Measurements from ENCODE around the gene FOXP2. TPM values are rescaled to one million over a fixed set of nuclear protein-coding genes. Genes with fewer than 3 reads are reported as not detected.

FOXP2 gene
- total RNA-seq, 3 donors from 2014 or later (not counting 1 experiment from before 2014, with no cell fraction given), result not detected

GRCh38 chr7:114519240-114519639 lies 104.6 kb downstream of the FOXP2 start:
- Mint-ChIP-seq H3K4me3 (no peak overlapping the region), H3K27ac (no peak overlapping the region), H3K9me3 (peaks cover 0 to 17% of the 10 kb centered on the region in 2 donors), H3K4me1 (no peaks in the 10 kb centered on the region), H3K36me3 (no peaks in the 10 kb centered on the region), H3K27me3 (ENCODE audit: low read depth in 2 of 2) (no peaks in the 10 kb centered on the region)
- no peak overlapping the region for H3K4me3 ChIP-seq (ENCODE audit: low read length)
- H3K27me3 ChIP-seq (ENCODE audit: control insufficient read depth, insufficient read depth, low read length), result no peaks in the 10 kb centered on the region
- intact Hi-C loops (cut with micrococcal nuclease), result no loop called here
- H3K36me3 ChIP-seq (ENCODE audit: control insufficient read depth, insufficient read depth, low read length), result no peaks in the 10 kb centered on the region
- no peaks in the 10 kb centered on the region for H3K9me3 ChIP-seq (ENCODE audit: control insufficient read depth, insufficient read depth, low read length)
- no peak for ATAC-seq
- H3K27ac ChIP-seq (ENCODE audit: low read length), result no peak overlapping the region
- TF ChIP-seq, protein P1, sequence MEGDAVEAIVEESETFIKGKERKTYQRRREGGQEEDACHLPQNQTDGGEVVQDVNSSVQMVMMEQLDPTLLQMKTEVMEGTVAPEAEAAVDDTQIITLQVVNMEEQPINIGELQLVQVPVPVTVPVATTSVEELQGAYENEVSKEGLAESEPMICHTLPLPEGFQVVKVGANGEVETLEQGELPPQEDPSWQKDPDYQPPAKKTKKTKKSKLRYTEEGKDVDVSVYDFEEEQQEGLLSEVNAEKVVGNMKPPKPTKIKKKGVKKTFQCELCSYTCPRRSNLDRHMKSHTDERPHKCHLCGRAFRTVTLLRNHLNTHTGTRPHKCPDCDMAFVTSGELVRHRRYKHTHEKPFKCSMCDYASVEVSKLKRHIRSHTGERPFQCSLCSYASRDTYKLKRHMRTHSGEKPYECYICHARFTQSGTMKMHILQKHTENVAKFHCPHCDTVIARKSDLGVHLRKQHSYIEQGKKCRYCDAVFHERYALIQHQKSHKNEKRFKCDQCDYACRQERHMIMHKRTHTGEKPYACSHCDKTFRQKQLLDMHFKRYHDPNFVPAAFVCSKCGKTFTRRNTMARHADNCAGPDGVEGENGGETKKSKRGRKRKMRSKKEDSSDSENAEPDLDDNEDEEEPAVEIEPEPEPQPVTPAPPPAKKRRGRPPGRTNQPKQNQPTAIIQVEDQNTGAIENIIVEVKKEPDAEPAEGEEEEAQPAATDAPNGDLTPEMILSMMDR (IDR thresholded peaks at IDR 0.05), result no peak
- DNase-seq, result no peak
- 64% methylated on average over 1 of the region's 1 CpG for WGBS (ENCODE audit: insufficient coverage)
- no peaks in the 10 kb centered on the region for H3K4me1 ChIP-seq (ENCODE audit: control insufficient read depth, insufficient read depth, low read length)

DNA sequence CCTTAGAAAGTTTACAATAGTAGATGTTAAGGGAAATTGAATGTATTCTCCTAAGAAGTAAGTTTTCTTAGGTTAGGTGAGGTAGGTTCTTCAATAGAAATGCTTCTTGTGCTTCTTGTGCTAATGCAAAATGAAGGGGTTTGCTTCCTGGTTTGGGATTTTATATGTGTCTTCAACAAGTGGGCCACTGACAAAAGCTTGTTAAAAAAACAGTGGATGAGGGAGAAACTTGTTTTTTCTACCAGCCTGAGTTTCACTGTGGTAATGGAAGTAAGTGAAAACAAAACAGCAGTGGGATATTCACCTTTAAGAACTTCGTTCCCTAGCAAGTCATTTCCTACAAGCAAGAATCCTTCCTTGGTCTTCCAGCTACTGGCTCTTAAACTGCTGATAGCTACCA lies 107.5 kb downstream of the FOXP2 start:
- no CpG with 5 or more reads among the region's 1 CpG for whole genome bisulfite sequencing (ENCODE audit: insufficient coverage)
- no peaks in the 10 kb centered on the region for H3K9me3 ChIP-seq (ENCODE audit: control insufficient read depth, insufficient read depth, low read length)
- intact Hi-C loops (cut with micrococcal nuclease), result loop anchor here (10.0 kb wide), 1 partner anchor 63 kb away; no protein-coding TSS in a partner anchor
- ATAC-seq, result no peak
- TF ChIP-seq, protein P1 (IDR thresholded peaks at IDR 0.05), result no peak
- no peaks in the 10 kb centered on the region for H3K36me3 ChIP-seq (ENCODE audit: control insufficient read depth, insufficient read depth, low read length)
- no peak overlapping the region for H3K27ac ChIP-seq (ENCODE audit: low read length)
- Mint-ChIP-seq H3K27me3 (ENCODE audit: low read depth in 2 of 2) (no peaks in the 10 kb centered on the region), H3K4me3 (no peak overlapping the region), H3K4me1 (no peaks in the 10 kb centered on the region), H3K36me3 (no peaks in the 10 kb centered on the region), H3K9me3 (peaks cover 3 to 13% of the 10 kb centered on the region in 2 donors), H3K27ac (no peak overlapping the region)
- H3K4me1 ChIP-seq (ENCODE audit: control insufficient read depth, insufficient read depth, low read length), result no peaks in the 10 kb centered on the region
- DNase-seq, result no peak
- no peaks in the 10 kb centered on the region for H3K27me3 ChIP-seq (ENCODE audit: control insufficient read depth, insufficient read depth, low read length)
- no peak overlapping the region for H3K4me3 ChIP-seq (ENCODE audit: low read length)

DNA sequence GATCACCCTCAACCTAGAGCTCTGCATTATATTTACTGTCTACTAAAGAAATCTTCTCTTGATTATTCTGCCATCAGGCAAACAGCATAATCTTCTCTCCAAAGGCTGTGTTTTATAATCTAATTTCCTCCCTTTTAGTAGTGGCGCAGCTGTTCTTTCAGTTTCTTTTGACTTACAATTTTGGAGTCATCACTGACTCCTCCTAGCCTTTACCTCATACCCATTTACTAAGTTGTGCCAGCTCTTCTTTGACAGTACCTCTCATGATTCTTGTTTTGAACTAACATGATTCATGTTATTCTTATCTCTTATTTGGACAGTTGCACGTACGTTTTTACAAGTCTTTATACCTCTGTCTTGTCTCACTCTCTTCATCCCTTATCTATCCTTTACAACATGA lies 113.0 kb downstream of the FOXP2 start:
- DNase-seq, result no peak
- Histone ChIP-seq H3K4me3 (ENCODE audit: low read length) (no peak overlapping the region), H3K27me3 (ENCODE audit: control insufficient read depth, insufficient read depth, low read length) (no peaks in the 10 kb centered on the region), H3K4me1 (ENCODE audit: control insufficient read depth, insufficient read depth, low read length) (no peaks in the 10 kb centered on the region), H3K36me3 (ENCODE audit: control insufficient read depth, insufficient read depth, low read length) (no peaks in the 10 kb centered on the region), H3K27ac (ENCODE audit: low read length) (no peak overlapping the region), H3K9me3 (ENCODE audit: control insufficient read depth, insufficient read depth, low read length) (no peaks in the 10 kb centered on the region)
- no peaks in the 10 kb centered on the region for H3K4me1 Mint-ChIP-seq
- no peak overlapping the region for H3K4me3 Mint-ChIP-seq
- no peaks in the 10 kb centered on the region for H3K27me3 Mint-ChIP-seq (ENCODE audit: low read depth in 2 of 2)
- ATAC-seq, result no peak
- intact Hi-C loops (cut with micrococcal nuclease), result loop anchor here (10.0 kb wide), 1 partner anchor 57 kb away; no protein-coding TSS in a partner anchor
- WGBS (ENCODE audit: insufficient coverage), result 92% methylated on average over 3 of the region's 3 CpGs
- TF ChIP-seq, protein P1 (IDR thresholded peaks at IDR 0.05), result no peak
- no peaks in the 10 kb centered on the region for H3K36me3 Mint-ChIP-seq
- H3K9me3 Mint-ChIP-seq, result peaks cover 9 to 11% of the 10 kb centered on the region in 2 donors
- H3K27ac Mint-ChIP-seq, result no peak overlapping the region

DNA sequence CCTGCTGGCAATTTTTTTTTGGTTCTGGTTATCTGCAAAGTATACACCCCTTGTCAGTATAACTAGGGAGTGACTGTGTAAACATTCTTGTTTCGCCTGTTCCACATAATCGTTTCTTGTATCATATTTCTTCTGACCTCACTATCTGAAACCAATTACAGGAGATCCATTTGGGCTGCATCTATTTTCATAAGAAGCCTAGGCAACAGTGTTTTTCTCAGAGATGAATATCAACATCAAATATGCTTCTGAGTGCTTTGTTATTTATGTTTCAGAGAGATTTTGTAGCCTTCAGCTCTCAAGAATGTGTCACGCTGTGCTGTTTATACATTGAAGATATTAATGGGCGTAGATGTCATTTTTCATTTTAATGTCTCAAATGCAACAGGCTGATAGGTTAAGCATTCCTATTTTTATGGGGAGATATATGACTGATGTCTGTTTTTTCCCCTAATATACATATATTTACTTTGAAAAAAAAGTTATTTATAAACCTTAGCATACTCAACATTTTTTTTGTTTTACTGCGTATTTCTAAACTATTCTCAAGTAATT lies 115.5 kb downstream of the FOXP2 start:
- H3K4me3 ChIP-seq (ENCODE audit: low read length), result no peak overlapping the region
- no peak overlapping the region for H3K27ac ChIP-seq (ENCODE audit: low read length)
- H3K9me3 Mint-ChIP-seq, result peaks cover 4 to 11% of the 10 kb centered on the region in 2 donors
- no peak for ATAC-seq
- TF ChIP-seq, protein P1 (IDR thresholded peaks at IDR 0.05), result no peak
- 89% methylated on average over 4 of the region's 5 CpGs for WGBS (ENCODE audit: insufficient coverage)
- no peaks in the 10 kb centered on the region for H3K27me3 ChIP-seq (ENCODE audit: control insufficient read depth, insufficient read depth, low read length)
- H3K4me3 Mint-ChIP-seq, result no peak overlapping the region
- no peak overlapping the region for H3K27ac Mint-ChIP-seq
- H3K36me3 ChIP-seq (ENCODE audit: control insufficient read depth, insufficient read depth, low read length), result no peaks in the 10 kb centered on the region
- no peaks in the 10 kb centered on the region for H3K27me3 Mint-ChIP-seq (ENCODE audit: low read depth in 2 of 2)
- no peaks in the 10 kb centered on the region for H3K36me3 Mint-ChIP-seq
- DNase-seq, result no peak
- no peaks in the 10 kb centered on the region for H3K4me1 ChIP-seq (ENCODE audit: control insufficient read depth, insufficient read depth, low read length)
- H3K4me1 Mint-ChIP-seq, result no peaks in the 10 kb centered on the region
- no peaks in the 10 kb centered on the region for H3K9me3 ChIP-seq (ENCODE audit: control insufficient read depth, insufficient read depth, low read length)
- intact Hi-C loops (cut with micrococcal nuclease), result no loop called here
